H1 (cell line): Measurements from ENCODE around the gene WNT5A. TPM values are rescaled to one million over a fixed set of nuclear protein-coding genes. Genes with fewer than 3 reads are reported as not detected.

Experiments used
- CTCF ChIA-PET: fragments of 300-600 bp; sonication (Branson Sonifier 250); formaldehyde crosslinking; loops from one replicate; lab custom pipeline; 2021; ENCODE audit not compliant: partially characterized antibody; lab: Charles Lee
- POLR2A ChIA-PET: fragments of 300-600 bp; sonication (Branson Sonifier 250); formaldehyde crosslinking; loops from one replicate; lab custom pipeline; 2021; ENCODE audit warnings: inconsistent platforms; ENCODE audit not compliant: partially characterized antibody; lab: Charles Lee
- DNase-seq, 2 experiments: peaks; one replicate each; pipeline versions ENCODE4 v3.0.0 to v3.0.0-alpha.2; 2010 to 2022; ENCODE audit warnings: low spot score in 2 of 2, low read depth in 1 of 2, mixed read lengths in 1 of 2
- FAIRE-seq: peaks from 2 replicates; lab custom pipeline; 2011; peaks lifted over from hg19 to GRCh38; lab: Jason Lieb, UNC
- H2AFZ ChIP-seq: 2 replicates; pipeline ENCODE4 v1.8.1; 2012; ENCODE audit warnings: low read length, inconsistent platforms
- H2AK5ac ChIP-seq: 2 replicates; pipeline ENCODE4 v1.6.1; 2013; ENCODE audit warnings: low read depth, low read length
- H2BK120ac ChIP-seq: replicated peaks from 2 replicates; pipeline ENCODE3; 2013; ENCODE audit warnings: low read depth, low read length, inconsistent platforms
- H2BK12ac ChIP-seq: 2 replicates; pipeline ENCODE4 v1.6.1; 2013; ENCODE audit warnings: low read depth, low read length
- H2BK15ac ChIP-seq: 2 replicates; pipeline ENCODE4 v1.6.1; 2013; ENCODE audit warnings: low read length
- H2BK20ac ChIP-seq: 2 replicates; pipeline ENCODE4 v1.6.1; 2013; ENCODE audit warnings: low read length
- H2BK5ac ChIP-seq: 2 replicates; pipeline ENCODE4 v1.6.1; 2013; ENCODE audit warnings: low read depth, low read length
- H3K14ac ChIP-seq: 2 replicates; pipeline ENCODE4 v1.6.1; 2013; ENCODE audit warnings: inconsistent platforms; ENCODE audit not compliant: insufficient read length
- H3K18ac ChIP-seq: 2 replicates; pipeline ENCODE4 v1.6.1; 2013; ENCODE audit warnings: low read length; ENCODE audit errors: extremely low read depth
- H3K23ac ChIP-seq: 2 replicates; pipeline ENCODE4 v1.6.1; 2013; ENCODE audit warnings: inconsistent platforms; ENCODE audit not compliant: insufficient read length
- H3K23me2 ChIP-seq: 2 replicates; pipeline ENCODE4 v1.6.1; 2013; ENCODE audit warnings: low read depth, low read length
- H3K27ac ChIP-seq: 2 replicates; pipeline ENCODE4 v1.6.1; 2011; ENCODE audit warnings: low read depth, low read length, inconsistent platforms
- H3K27me3 ChIP-seq, 4 experiments: replicated peaks in 1 of 4; 1 replicate in 1 of 4; 2 replicates in 3 of 4; pipeline versions ENCODE4 v1.6.1 to v1.8.1; 2011 to 2013; ENCODE audit warnings: low read length in 3 of 4, mild to moderate bottlenecking in 3 of 4, inconsistent platforms in 2 of 4, mixed read lengths in 2 of 4, moderate library complexity in 1 of 4; ENCODE audit not compliant: control insufficient read depth in 3 of 4, insufficient read depth in 3 of 4; ENCODE audit errors: extremely low read depth in 1 of 4
- H3K36me3 ChIP-seq, 4 experiments: 2 replicates each; pipeline versions ENCODE4 v1.6.1 to v1.8.1; 2011 to 2013; ENCODE audit warnings: mild to moderate bottlenecking in 4 of 4, low read length in 3 of 4, moderate library complexity in 2 of 4, control low read depth in 1 of 4, inconsistent platforms in 1 of 4; ENCODE audit not compliant: insufficient read depth in 4 of 4, control insufficient read depth in 2 of 4
- H3K4ac ChIP-seq: replicated peaks from 2 replicates; pipeline ENCODE3; 2013; ENCODE audit warnings: low read length, low read depth, mixed read lengths, inconsistent platforms; ENCODE audit not compliant: insufficient read length
- H3K4me1 ChIP-seq, 4 experiments: replicated peaks in 1 of 4; 1 replicate in 1 of 4; 2 replicates in 3 of 4; pipeline versions ENCODE4 v1.6.1 to v1.8.1; 2011 to 2013; ENCODE audit warnings: low read length in 3 of 4, inconsistent platforms in 2 of 4, mixed read lengths in 1 of 4; ENCODE audit not compliant: insufficient read depth in 4 of 4, control insufficient read depth in 3 of 4
- H3K4me2 ChIP-seq, 2 experiments: 2 replicates each; pipeline versions ENCODE4 v1.6.1 to v1.8.1; 2011 to 2013; ENCODE audit warnings: low read depth in 2 of 2, low read length in 2 of 2, control low read depth in 1 of 2, inconsistent platforms in 1 of 2, mild to moderate bottlenecking in 1 of 2; ENCODE audit not compliant: insufficient read depth in 1 of 2
- H3K4me3 ChIP-seq, 4 experiments: fragments of 200-600, 300-600 bp in 1 of 4; sonication (generic), shearing (Covaris generic), sonication (Bioruptor Twin) in 1 of 4; 2 replicates each; pipeline versions ENCODE4 v1.5.1 to v1.8.1; 2011 to 2016; ENCODE audit warnings: low read length in 4 of 4, low read depth in 3 of 4, control low read depth in 2 of 4, inconsistent platforms in 2 of 4, mild to moderate bottlenecking in 2 of 4, mixed read lengths in 1 of 4, moderate library complexity in 1 of 4; ENCODE audit not compliant: insufficient read depth in 2 of 4; ENCODE audit errors: extremely low read depth in 1 of 4
- H3K56ac ChIP-seq: replicated peaks from 2 replicates; pipeline ENCODE3; 2013; ENCODE audit warnings: low read depth, mild to moderate bottlenecking, mixed read lengths, low read length, inconsistent platforms; ENCODE audit not compliant: insufficient read length
- H3K79me1 ChIP-seq: 2 replicates; pipeline ENCODE4 v1.6.1; 2013; ENCODE audit warnings: low read depth, low read length, control low read depth
- H3K79me2 ChIP-seq, 2 experiments: 2 replicates each; pipeline versions ENCODE4 v1.6.1 to v1.8.1; 2012 to 2013; ENCODE audit warnings: low read length in 2 of 2, mild to moderate bottlenecking in 2 of 2, inconsistent platforms in 1 of 2; ENCODE audit not compliant: insufficient read depth in 2 of 2, control insufficient read depth in 1 of 2
- H3K9ac ChIP-seq, 4 experiments: replicated peaks in 1 of 4; 1 replicate in 1 of 4; 2 replicates in 3 of 4; pipeline versions ENCODE4 v1.6.1 to v1.8.1; 2011 to 2013; ENCODE audit warnings: low read depth in 3 of 4, low read length in 3 of 4, control low read depth in 2 of 4, mild to moderate bottlenecking in 2 of 4, moderate library complexity in 2 of 4, inconsistent platforms in 1 of 4; ENCODE audit errors: extremely low read depth in 1 of 4
- H3K9me3 ChIP-seq, 2 experiments: 2 replicates each; pipeline versions ENCODE4 v1.6.1 to v1.8.1; 2012 to 2013; ENCODE audit warnings: mild to moderate bottlenecking in 2 of 2, moderate library complexity in 2 of 2, control low read depth in 1 of 2, inconsistent platforms in 1 of 2, low read depth in 1 of 2, low read length in 1 of 2, mixed read lengths in 1 of 2; ENCODE audit not compliant: insufficient read depth in 2 of 2
- H4K20me1 ChIP-seq, 2 experiments: replicated peaks in 1 of 2; 2 replicates each; pipeline versions ENCODE3 to v1.8.1; 2011 to 2013; ENCODE audit warnings: inconsistent platforms in 2 of 2, low read length in 2 of 2, mild to moderate bottlenecking in 1 of 2; ENCODE audit not compliant: insufficient read depth in 2 of 2, control insufficient read depth in 1 of 2
- H4K5ac ChIP-seq: 2 replicates; pipeline ENCODE4 v1.6.1; 2013; ENCODE audit warnings: low read length, low read depth, mixed read lengths, inconsistent platforms; ENCODE audit not compliant: insufficient read length
- H4K8ac ChIP-seq: 2 replicates; pipeline ENCODE4 v1.8.0; 2013; ENCODE audit warnings: mild to moderate bottlenecking, moderate library complexity, low read length, inconsistent platforms; ENCODE audit not compliant: insufficient read depth; ENCODE audit errors: extremely low read depth
- H4K91ac ChIP-seq: replicated peaks from 2 replicates; pipeline ENCODE3; 2013; ENCODE audit warnings: low read length, mixed read lengths, inconsistent platforms; ENCODE audit not compliant: insufficient read length
- EGR1 ChIP-seq: IDR thresholded peaks from 2 replicates; pipeline ENCODE4 v1.6.1; 2011; ENCODE audit warnings: low read depth, low read length, borderline replicate concordance
- EZH2 ChIP-seq: fragments of 200-600 bp; sonication (generic); IDR thresholded peaks from 2 replicates; pipeline ENCODE4 v1.7.1; 2012; ENCODE audit warnings: low read depth, mild to moderate bottlenecking, moderate library complexity, low read length, inconsistent platforms; ENCODE audit not compliant: severe bottlenecking
- MAX ChIP-seq: IDR thresholded peaks from 2 replicates; pipeline ENCODE4 v1.6.1; 2012; ENCODE audit warnings: inconsistent platforms
- POLR2AphosphoS5 ChIP-seq: IDR thresholded peaks from 2 replicates; pipeline ENCODE4 v1.6.1; 2011; ENCODE audit warnings: low read depth, low read length
- RAD21 ChIP-seq, 2 experiments: IDR thresholded peaks in 1 of 2; conservative IDR thresholded peaks in 1 of 2; 2 replicates each; pipeline ENCODE4 v1.6.1; 2011; ENCODE audit warnings: low read depth in 2 of 2, low read length in 2 of 2, improper control_type of control experiment in 1 of 2, inconsistent platforms in 1 of 2, mild to moderate bottlenecking in 1 of 2, moderate library complexity in 1 of 2
- SRF ChIP-seq: IDR thresholded peaks from 2 replicates; pipeline ENCODE4 v1.6.1; 2011; ENCODE audit warnings: mild to moderate bottlenecking, low read depth, low read length, moderate library complexity
- TAF7 ChIP-seq: optimal IDR thresholded peaks from 2 replicates; pipeline ENCODE3; 2011; ENCODE audit warnings: low read depth, mild to moderate bottlenecking, inconsistent platforms, low read length, moderate library complexity, borderline replicate concordance
- TCF12 ChIP-seq: IDR thresholded peaks from 2 replicates; pipeline ENCODE4 v1.6.1; 2011; ENCODE audit warnings: low read depth, mild to moderate bottlenecking, low read length
- ZNF274 ChIP-seq: IDR thresholded peaks from 2 replicates; pipeline ENCODE4 v1.7.0; 2012; ENCODE audit warnings: low read length, borderline replicate concordance; ENCODE audit errors: extremely low read depth
- WGBS, 2 experiments: shearing (Covaris generic) in 1 of 2; methylation state at CpG; one replicate each; pipeline versions ENCODE4 v1.1.6 to v1.1.7; 2013 to 2015; ENCODE audit warnings: low lambda C conversion rate in 2 of 2, mixed read lengths in 2 of 2, inconsistent platforms in 1 of 2, low coverage in 1 of 2, missing lambda C conversion rate in 1 of 2; ENCODE audit not compliant: insufficient replicate concordance in 2 of 2, insufficient coverage in 1 of 2, insufficient read length in 1 of 2; ENCODE audit errors: extremely low coverage in 1 of 2, missing lambda C conversion rate in 1 of 2; 5-methylcytosine and 5-hydroxymethylcytosine counted together
- polyA plus RNA-seq, 7 experiments: library from polyadenylated mRNA; depleted of rRNA in 3 of 7; stranded (reverse) in 5 of 7; unstranded in 2 of 7; fragments of >200 nt in 5 of 7; fragments of 200-250 nt in 2 of 7; gene quantifications; 1 replicate in 5 of 7; 2 replicates in 1 of 7; 4 replicates in 1 of 7; pipeline versions ENCODE4 v1.2.1 to v1.2.3, GENCODE V29; 2011 to 2013; ENCODE audit warnings: missing spikeins in 2 of 7, mixed read lengths in 2 of 7
- total RNA-seq: library from RNA; stranded (reverse); fragmentation: NEBNext Ultra II Directional; extraction: Animal tissue kit (Norgen Biotek cat#: 25700); gene quantifications from 2 replicates; pipeline ENCODE4 v1.2.1, GENCODE V29; 2021
- TF ChIP-seq, protein P1 (sequence below): IDR thresholded peaks from 2 replicates; pipeline ENCODE4 v1.6.1; 2011; ENCODE audit warnings: low read length, improper control_type of control experiment

WNT5A gene
- total and polyA plus RNA-seq, 2 of the 8 experiments (the other 6 are each of a cell fraction or from before 2014, with no cell fraction given): 3.9 to 5.6 TPM

GRCh38 chr3:55454611-55455010 lies 32.5 kb downstream of the WNT5A start:
- 58% methylated on average over 3 of the region's 3 CpGs; no CpG with 5 or more reads in 1 of the 2 experiments for WGBS, 2 experiments
- no peak overlapping the region for H4K91ac ChIP-seq
- H2AK5ac ChIP-seq: no peak overlapping the region
- no peaks in the 10 kb centered on the region for H3K79me1 ChIP-seq
- no peak overlapping the region for H3K4ac ChIP-seq
- no peak overlapping the region for H3K56ac ChIP-seq
- H3K27me3 ChIP-seq: no peaks in the 10 kb centered on the region
- no peak overlapping the region for H3K4me2 ChIP-seq
- H3K79me2 ChIP-seq: no peaks in the 10 kb centered on the region
- H4K20me1 ChIP-seq: no peaks in the 10 kb centered on the region
- H2BK20ac ChIP-seq: no peak overlapping the region
- no peak overlapping the region for H2BK120ac ChIP-seq
- H3K36me3 ChIP-seq: no peaks in the 10 kb centered on the region
- no peak for FAIRE-seq
- no peak overlapping the region for H3K18ac ChIP-seq
- no peaks in the 10 kb centered on the region for H3K23me2 ChIP-seq
- H2AFZ ChIP-seq: no peak overlapping the region
- ChIA-PET CTCF (interaction anchor here (0.6 to 2.2 kb wide), 6 partner anchors 11 to 500 kb away, joined by 3 to 6 read pairs (median 4); no protein-coding TSS in a partner anchor), POLR2A (no interaction called here)
- DNase-seq: no peak
- H2BK15ac ChIP-seq: no peak overlapping the region
- no peaks in the 10 kb centered on the region for H3K9me3 ChIP-seq
- no peak overlapping the region for H3K27ac ChIP-seq
- no peak overlapping the region for H2BK12ac ChIP-seq
- no peaks in the 10 kb centered on the region for H3K4me1 ChIP-seq
- no peak overlapping the region for H4K8ac ChIP-seq
- no peak overlapping the region for H3K14ac ChIP-seq
- no peak overlapping the region for H3K23ac ChIP-seq
- no peak overlapping the region for H3K4me3 ChIP-seq
- no peak overlapping the region for H3K9ac ChIP-seq
- H4K5ac ChIP-seq: no peak overlapping the region
- no peak overlapping the region for H2BK5ac ChIP-seq
- TF ChIP-seq SRF (no peak), TCF12 (no peak), RAD21 (IDR thresholded peaks at IDR 0.05 in 1 of 2, conservative IDR thresholded peaks at IDR 0.05 in 1 of 2; ENCODE audit: low read depth in 2 of 2, low read length in 2 of 2) (no peak), TAF7 (no peak), MAX (no peak), EGR1 (no peak), POLR2AphosphoS5 (no peak), EZH2 (no peak), ZNF274 (no peak)
- TF ChIP-seq, protein P1, sequence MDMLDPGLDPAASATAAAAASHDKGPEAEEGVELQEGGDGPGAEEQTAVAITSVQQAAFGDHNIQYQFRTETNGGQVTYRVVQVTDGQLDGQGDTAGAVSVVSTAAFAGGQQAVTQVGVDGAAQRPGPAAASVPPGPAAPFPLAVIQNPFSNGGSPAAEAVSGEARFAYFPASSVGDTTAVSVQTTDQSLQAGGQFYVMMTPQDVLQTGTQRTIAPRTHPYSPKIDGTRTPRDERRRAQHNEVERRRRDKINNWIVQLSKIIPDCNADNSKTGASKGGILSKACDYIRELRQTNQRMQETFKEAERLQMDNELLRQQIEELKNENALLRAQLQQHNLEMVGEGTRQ: no peak
